IMR-90 (cell line): ENCODE data around the gene AXIN2. TPM values are rescaled to one million over a fixed set of nuclear protein-coding genes. Genes with fewer than 3 reads are reported as not detected.
A peak's percentile ranks its signal among the peaks of the same experiment; 100 is the strongest.

Source experiments
- ATAC-seq: fragments of 200-7000 bp; cut with Tn5 transposase; 2 replicates; pipeline ENCODE4 v1.9.1; 2020; ENCODE audit warnings: low read depth, mild to moderate bottlenecking, moderate library complexity
- BruUV-seq: library from RNA; stranded (reverse); fragments of 400-500 nt; replicated peaks from 2 replicates; lab custom pipeline; 2021; lab: Mats Ljungman, UMichigan
- CTCF ChIA-PET: fragments of 300-600 bp; formaldehyde crosslinking; extraction: SDS; loops from one replicate; lab custom pipeline; 2021; ENCODE audit warnings: antibody characterized with exemption; lab: Yijun Ruan, JAX
- POLR2A ChIA-PET: fragments of 300-600 bp; sonication (Branson Sonifier 250); formaldehyde crosslinking; loops from one replicate; lab custom pipeline; 2022; ENCODE audit warnings: antibody characterized with exemption; ENCODE audit not compliant: unreplicated experiment; lab: Charles Lee
- DNase-seq: peaks from one replicate; pipeline ENCODE4 v3.0.0; 2013
- H2AFZ ChIP-seq: replicated peaks from 2 replicates; pipeline ENCODE3; 2013; ENCODE audit warnings: low read length, mild to moderate bottlenecking; ENCODE audit not compliant: poor library complexity
- H2AK5ac ChIP-seq: 2 replicates; pipeline ENCODE4 v1.6.1; 2013; ENCODE audit warnings: low read depth, low read length, inconsistent platforms
- H2AK9ac ChIP-seq: replicated peaks from 2 replicates; pipeline ENCODE3; 2013; ENCODE audit warnings: mild to moderate bottlenecking, low read depth, low read length, moderate library complexity; ENCODE audit not compliant: poor library complexity
- H2BK120ac ChIP-seq: 2 replicates; pipeline ENCODE4 v1.6.1; 2013; ENCODE audit warnings: low read depth, low read length, inconsistent platforms
- H2BK15ac ChIP-seq: 3 replicates; pipeline ENCODE4 v1.6.1; 2013; ENCODE audit warnings: low read depth, low read length, inconsistent platforms
- H2BK20ac ChIP-seq: 2 replicates; pipeline ENCODE4 v1.6.1; 2013; ENCODE audit warnings: low read depth, mild to moderate bottlenecking, inconsistent platforms, low read length, moderate library complexity
- H2BK5ac ChIP-seq: 2 replicates; pipeline ENCODE4 v1.6.1; 2013; ENCODE audit warnings: mild to moderate bottlenecking, low read depth, low read length, inconsistent platforms; ENCODE audit not compliant: poor library complexity, severe bottlenecking
- H3K14ac ChIP-seq: replicated peaks from 2 replicates; pipeline ENCODE4 v1.6.1; 2013; ENCODE audit warnings: low read depth, low read length, inconsistent platforms
- H3K18ac ChIP-seq: 2 replicates; pipeline ENCODE4 v1.6.1; 2013; ENCODE audit warnings: low read depth, low read length, control low read depth
- H3K23ac ChIP-seq: 2 replicates; pipeline ENCODE4 v1.6.1; 2013; ENCODE audit warnings: low read depth, low read length, inconsistent platforms
- H3K27ac ChIP-seq: 2 replicates; pipeline ENCODE4 v1.5.1; 2013; ENCODE audit warnings: mild to moderate bottlenecking, control low read depth, low read length; ENCODE audit not compliant: insufficient read depth
- H3K27me3 ChIP-seq: 2 replicates; pipeline ENCODE4 v1.6.1; 2013; ENCODE audit warnings: low read length; ENCODE audit not compliant: control insufficient read depth, insufficient read depth
- H3K36me3 ChIP-seq: 2 replicates; pipeline ENCODE4 v1.6.1; 2013; ENCODE audit warnings: low read length, mixed read lengths; ENCODE audit not compliant: control insufficient read depth, insufficient read depth
- H3K4ac ChIP-seq: 2 replicates; pipeline ENCODE4 v1.6.1; 2013; ENCODE audit warnings: low read depth, low read length, inconsistent platforms
- H3K4me1 ChIP-seq: 2 replicates; pipeline ENCODE4 v1.6.1; 2013; ENCODE audit warnings: low read length, mixed read lengths; ENCODE audit not compliant: control insufficient read depth, insufficient read depth
- H3K4me2 ChIP-seq: 2 replicates; pipeline ENCODE4 v1.6.1; 2013; ENCODE audit warnings: low read depth, mild to moderate bottlenecking, control low read depth, low read length, moderate library complexity
- H3K4me3 ChIP-seq: 2 replicates; pipeline ENCODE4 v1.5.1; 2013; ENCODE audit warnings: low read depth, mild to moderate bottlenecking, control low read depth, low read length, moderate library complexity; ENCODE audit not compliant: insufficient read depth
- H3K56ac ChIP-seq: 2 replicates; pipeline ENCODE4 v1.6.1; 2013; ENCODE audit warnings: low read length, inconsistent platforms; ENCODE audit not compliant: insufficient read depth; ENCODE audit errors: extremely low read depth
- H3K79me1 ChIP-seq, 2 experiments: 2 replicates each; pipeline ENCODE4 v1.6.1; 2013; ENCODE audit warnings: low read length in 2 of 2, inconsistent platforms in 1 of 2, low read depth in 1 of 2
- H3K9ac ChIP-seq: 2 replicates; pipeline ENCODE4 v1.6.1; 2013; ENCODE audit warnings: low read depth, low read length, control low read depth
- H3K9me1 ChIP-seq: 2 replicates; pipeline ENCODE4 v1.6.1; 2013; ENCODE audit warnings: low read length, inconsistent platforms; ENCODE audit not compliant: insufficient read depth
- H3K9me3 ChIP-seq: 2 replicates; pipeline ENCODE4 v1.6.1; 2013; ENCODE audit warnings: low read length; ENCODE audit not compliant: control insufficient read depth, insufficient read depth
- H4K20me1 ChIP-seq: 2 replicates; pipeline ENCODE4 v1.6.1; 2013; ENCODE audit warnings: low read length, inconsistent platforms; ENCODE audit not compliant: insufficient read depth
- H4K5ac ChIP-seq: 2 replicates; pipeline ENCODE4 v1.6.1; 2013; ENCODE audit warnings: mild to moderate bottlenecking, low read depth, low read length, control low read depth
- H4K8ac ChIP-seq, 2 experiments: 2 replicates each; pipeline ENCODE4 v1.6.1; 2013; ENCODE audit warnings: low read depth in 2 of 2, low read length in 2 of 2, control low read depth in 1 of 2, inconsistent platforms in 1 of 2
- H4K91ac ChIP-seq: 2 replicates; pipeline ENCODE4 v1.6.1; 2013; ENCODE audit warnings: low read depth, low read length, inconsistent platforms; ENCODE audit not compliant: insufficient read depth
- CHD1 ChIP-seq: IDR thresholded peaks from 2 replicates; pipeline ENCODE4 v1.6.1; 2012; ENCODE audit warnings: low read depth, low read length, improper control_type of control experiment
- MAZ ChIP-seq: IDR thresholded peaks from 2 replicates; pipeline ENCODE4 v1.6.1; 2012; ENCODE audit warnings: low read depth, mild to moderate bottlenecking, low read length, improper control_type of control experiment, moderate library complexity, borderline replicate concordance
- NFE2L2 ChIP-seq: fragments of 150-350 bp; IDR thresholded peaks from 2 replicates; pipeline ENCODE4 v1.6.1; 2016; ENCODE audit warnings: low read depth, mild to moderate bottlenecking, low read length
- POLR2A ChIP-seq: IDR thresholded peaks from 2 replicates; pipeline ENCODE4 v1.6.1; 2012; ENCODE audit warnings: mild to moderate bottlenecking, low read depth, low read length
- RCOR1 ChIP-seq: IDR thresholded peaks from 2 replicates; pipeline ENCODE4 v1.6.1; 2012; ENCODE audit warnings: mild to moderate bottlenecking, low read length, improper control_type of control experiment; ENCODE audit not compliant: insufficient replicate concordance
- WGBS, 2 experiments: methylation state at CpG; one replicate each; pipeline versions ENCODE4 v1.1.5 to v1.1.7; 2013; ENCODE audit warnings: missing lambda C conversion rate in 2 of 2; ENCODE audit not compliant: insufficient read length in 1 of 2; ENCODE audit errors: extremely low coverage in 2 of 2; 5-methylcytosine and 5-hydroxymethylcytosine counted together
- dilution Hi-C: fragments of 300-500 bp; cut with HindIII; formaldehyde crosslinking; loops from one replicate; pipeline ENCODE4 v1.14.3; 2018; ENCODE audit warnings: low sequenced_read_pairs; ENCODE audit not compliant: unreplicated experiment
- in situ Hi-C: fragments of 300-500 bp; cut with MboI; formaldehyde crosslinking; loops from 3 replicates; pipeline ENCODE4 v1.14.3; 2019; ENCODE audit warnings: low sequenced_read_pairs, inconsistent platforms, mixed read lengths
- intact Hi-C: fragments of 100-400 bp; cut with micrococcal nuclease; formaldehyde crosslinking; loops from 2 replicates; pipeline ENCODE4 v1.10.0; 2022
- polyA plus RNA-seq, 3 experiments: library from polyadenylated mRNA; depleted of rRNA; stranded (reverse); fragments of >200 nt; gene quantifications; 2 replicates each; pipeline ENCODE4 v1.2.3, GENCODE V29; 2012; ENCODE audit warnings: low replicate concordance in 1 of 3
- total RNA-seq: library from RNA; depleted of rRNA; stranded (reverse); fragments of >200 nt; gene quantifications from 2 replicates; pipeline ENCODE4 v1.2.3, GENCODE V29; 2012

Gene AXIN2
- total and polyA plus RNA-seq, 2 of the 4 experiments (the other 2 are of a cell fraction), result 0.91 to 1.8 TPM

DNA sequence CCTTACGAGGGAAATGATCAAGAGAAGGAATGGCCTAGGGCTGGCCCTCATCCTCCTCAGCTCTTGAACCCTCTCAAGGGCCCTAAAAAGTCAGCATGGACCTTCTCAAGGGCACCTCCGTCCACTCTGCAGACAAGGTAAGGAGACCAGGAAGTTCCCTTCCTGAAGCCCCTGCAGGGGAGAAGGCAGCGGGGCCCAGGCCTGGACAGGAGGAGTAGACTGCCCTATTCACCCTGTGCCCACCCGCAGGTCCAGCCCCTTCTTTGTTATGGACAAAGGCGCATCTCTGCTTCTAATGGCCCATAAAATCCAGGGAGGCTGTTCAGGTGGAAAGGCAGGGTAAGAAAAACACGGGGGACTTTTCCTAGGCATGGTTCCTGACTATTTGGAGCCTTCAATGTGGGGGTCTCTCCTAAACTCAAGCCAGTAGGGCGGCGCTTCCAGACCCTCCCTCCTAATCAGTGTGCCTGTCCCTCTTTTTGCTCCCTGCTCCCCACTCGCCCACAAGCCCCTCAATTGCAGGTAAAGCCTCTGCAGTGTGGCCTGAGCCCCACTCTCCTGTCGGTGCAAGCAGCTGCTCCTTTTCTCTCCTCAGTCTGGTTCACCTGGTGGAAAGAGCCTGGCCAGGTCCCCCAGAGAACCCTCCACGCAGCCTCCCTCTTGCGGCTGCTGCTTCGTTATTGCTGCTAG is 28.2 kb downstream of the AXIN2 start:
- no peaks in the 10 kb centered on the region for H4K20me1 ChIP-seq
- POLR2A ChIA-PET, result no interaction called here

More for the DNA sequence above, 28.2 kb downstream of the AXIN2 start:
- CTCF ChIA-PET, result no interaction called here
- no TSS peak for BruUV-seq
- Histone ChIP-seq H2BK5ac (no peak overlapping the region), H3K23ac (no peak overlapping the region), H3K4ac (no peak overlapping the region), H3K4me1 (peaks cover 26% of the 10 kb centered on the region), H3K36me3 (peaks cover 30% of the 10 kb centered on the region; the same call in 1 of the 2 replicates), H3K56ac (no peak overlapping the region), H3K18ac (no peak overlapping the region; the same call in 1 of the 2 replicates), H3K27me3 (no peaks in the 10 kb centered on the region), H3K9me1 (peaks cover 5% of the 10 kb centered on the region; the same call in 1 of the 2 replicates), H4K5ac (no peak overlapping the region), H3K27ac (no peak overlapping the region), H2BK20ac (no peak overlapping the region), H2AFZ (no peak overlapping the region), H4K8ac (no peak overlapping the region), H2BK120ac (no peak overlapping the region), H3K9ac (no peak overlapping the region), H3K14ac (no peak overlapping the region), H3K9me3 (no peaks in the 10 kb centered on the region), H3K4me3 (no peak overlapping the region), H3K79me1 (no peaks in the 10 kb centered on the region), H2AK9ac (no peak overlapping the region), H2AK5ac (peak overlapping the region; percentile 43; the same call in 1 of the 2 replicates), H4K91ac (no peak overlapping the region), H2BK15ac (no peak overlapping the region), H3K4me2 (no peak overlapping the region)
- DNase-seq (no peak), ATAC-seq (no peak)
- TF ChIP-seq CHD1, result no peak
- TF ChIP-seq RCOR1, result no peak
- TF ChIP-seq POLR2A, result no peak
- no peak for TF ChIP-seq MAZ
- no peak for TF ChIP-seq NFE2L2
- in situ Hi-C loops (no loop called here), intact Hi-C loops (no loop called here), dilution Hi-C loops (no loop called here)
- no CpG with 5 or more reads among the region's 13 CpGs for WGBS, 2 experiments
